Renal cortical epithelial cell (primary cell): ENCODE results near the gene GCK. TPM values are rescaled to one million over a fixed set of nuclear protein-coding genes. Genes with fewer than 3 reads are reported as not detected.
A peak's percentile ranks its signal among the peaks of the same experiment; 100 is the strongest.
"Not testable (repeated sequence)": the region's sequence is repeated elsewhere in the genome, so short reads cannot be mapped to it uniquely, and the experiment has no call there.

Experiments
- DNase-seq: peaks from one replicate; pipeline ENCODE4 v3.0.0-alpha.2; 2011; ENCODE audit warnings: low read depth
- total RNA-seq: library from RNA; depleted of rRNA; stranded (reverse); fragments of >200 nt; gene quantifications from 2 replicates; pipeline ENCODE4 v1.2.3, GENCODE V29; 2014

Gene GCK
- total RNA-seq, 1 donor from 2014 or later: 0.10 TPM

DNA sequence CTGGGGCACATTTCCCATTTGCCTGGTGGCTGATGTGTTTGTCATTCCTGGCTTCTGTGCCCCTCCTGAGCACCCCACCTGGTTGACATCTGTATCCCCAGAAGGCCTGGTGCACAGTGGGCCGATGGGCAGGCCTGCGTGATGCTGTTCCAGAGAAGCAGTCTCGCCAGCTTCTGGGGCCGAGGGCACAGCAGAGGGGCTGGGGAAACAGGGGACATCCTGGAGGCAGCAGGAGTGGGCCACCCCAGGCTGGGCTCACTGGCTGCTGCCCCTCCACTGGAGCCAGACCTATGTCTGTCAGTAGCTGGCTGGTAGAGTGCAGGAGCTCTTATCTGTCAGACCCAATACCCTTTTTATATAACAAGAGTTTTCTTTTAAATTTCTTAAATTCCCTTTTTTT is 47.2 kb downstream of the GCK start:
- DNase-seq: no peak

DNA sequence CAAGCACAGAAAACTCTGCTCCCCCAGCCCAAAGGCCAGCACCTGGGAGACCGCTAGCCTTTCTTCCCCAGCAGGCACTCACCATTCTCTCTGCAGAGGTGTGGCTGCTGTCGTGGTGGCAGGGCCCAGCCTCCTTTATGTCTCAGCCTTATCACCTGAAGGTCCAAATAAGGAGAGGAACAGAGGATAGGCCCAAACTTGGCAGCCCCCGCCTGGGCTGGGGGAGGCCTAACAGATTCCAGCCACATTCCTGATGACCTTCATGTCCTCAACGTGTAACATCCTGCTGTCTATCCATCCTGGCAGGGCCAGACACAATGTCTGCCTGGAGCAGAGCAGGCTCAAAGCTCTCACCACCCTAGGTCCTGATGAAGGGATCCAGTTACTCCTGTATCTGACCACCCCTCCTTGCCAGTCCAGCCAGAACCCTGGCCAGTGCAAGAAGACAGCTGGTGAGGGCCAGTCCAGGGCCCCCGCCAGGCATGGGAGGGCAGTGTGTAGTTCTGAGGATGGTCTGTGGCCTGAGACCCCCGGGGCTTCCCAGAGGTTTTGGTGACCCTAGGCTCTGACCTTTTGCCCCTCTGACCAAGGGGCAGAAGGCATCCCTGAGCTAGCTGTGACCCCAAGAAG is 47.9 kb downstream of the GCK start, which contains the start of gene MYL7:
Gene MYL7 (minus strand): TSS at position 112 of the 630 bp plus-strand sequence. CDS start 27 bp downstream, at position 85.
- no peak for DNase-seq

DNA sequence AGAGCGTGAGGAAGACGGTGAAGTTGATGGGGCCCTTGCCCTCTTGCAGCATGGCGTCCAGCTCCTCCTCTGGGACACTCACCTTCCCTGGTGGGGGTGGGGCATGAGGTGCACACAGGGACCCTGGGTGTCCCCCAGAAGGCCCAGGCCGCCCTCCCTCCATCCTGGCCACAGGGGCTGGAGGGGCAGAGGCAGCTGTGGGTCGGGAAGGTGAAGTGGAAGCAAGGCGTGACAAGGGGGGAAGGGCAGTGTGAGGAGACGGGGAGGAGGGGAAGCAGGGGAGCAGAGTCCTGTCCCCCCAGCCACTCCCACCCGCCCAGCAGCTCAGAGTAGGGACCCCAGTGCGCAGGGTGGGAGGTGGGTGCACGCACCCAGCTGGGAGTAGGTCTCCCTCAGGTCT is 48.9 kb downstream of the GCK start:
- DNase-seq: no peak

DNA sequence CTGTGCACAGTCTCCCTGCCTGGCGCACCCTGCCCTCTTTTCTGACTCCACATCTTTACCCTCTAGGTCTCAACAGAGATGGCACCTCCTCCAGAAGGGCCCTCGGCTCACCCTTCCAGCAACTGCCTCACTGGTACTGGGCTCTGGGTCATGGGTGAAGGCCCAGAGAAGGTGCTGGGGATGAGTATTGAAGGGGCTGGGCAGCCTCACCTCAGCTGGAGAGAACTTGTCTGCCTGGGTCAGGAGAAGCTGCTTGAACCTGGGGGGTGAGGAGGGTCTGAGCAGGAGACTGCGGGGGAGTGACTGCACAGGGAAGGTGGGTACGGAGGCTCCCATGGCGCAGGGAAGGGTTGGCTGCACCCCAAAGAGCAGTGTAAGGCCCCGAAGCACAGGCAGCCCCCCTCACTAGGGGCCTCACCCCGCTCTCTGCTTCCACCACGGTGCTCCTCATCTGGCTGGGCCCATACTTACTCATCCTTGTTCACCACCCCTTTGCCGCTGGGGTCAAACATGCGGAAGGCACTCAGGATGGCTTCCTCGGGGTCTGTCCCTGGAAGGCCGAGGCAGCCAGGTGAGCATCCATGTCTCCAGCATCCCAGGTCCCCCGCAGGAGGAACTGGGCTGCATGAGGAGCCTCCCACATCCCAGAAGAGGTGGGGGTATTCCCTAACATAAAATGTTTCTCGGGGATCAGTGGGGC is 49.8 kb downstream of the GCK start:
- no peak for DNase-seq

DNA sequence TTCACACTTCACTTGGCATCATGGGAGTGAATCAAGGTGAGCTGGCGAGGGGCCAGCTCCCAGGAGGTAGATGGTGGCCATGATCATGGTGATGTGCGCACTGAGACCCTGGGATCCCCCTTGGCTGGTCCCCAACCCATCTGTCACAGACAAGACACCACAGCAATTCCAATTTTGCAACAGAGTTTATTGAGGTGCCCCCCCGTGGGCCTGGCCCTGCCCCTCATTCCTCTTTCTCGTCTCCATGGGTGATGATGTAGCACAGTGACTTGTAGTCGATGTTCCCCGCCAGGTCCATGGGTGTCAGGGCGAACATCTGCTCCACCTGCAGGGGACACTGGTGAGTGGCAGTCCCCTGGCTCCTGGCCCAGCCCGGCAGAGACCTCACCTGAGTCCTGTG is 50.5 kb downstream of the GCK start:
- no peak for DNase-seq

DNA sequence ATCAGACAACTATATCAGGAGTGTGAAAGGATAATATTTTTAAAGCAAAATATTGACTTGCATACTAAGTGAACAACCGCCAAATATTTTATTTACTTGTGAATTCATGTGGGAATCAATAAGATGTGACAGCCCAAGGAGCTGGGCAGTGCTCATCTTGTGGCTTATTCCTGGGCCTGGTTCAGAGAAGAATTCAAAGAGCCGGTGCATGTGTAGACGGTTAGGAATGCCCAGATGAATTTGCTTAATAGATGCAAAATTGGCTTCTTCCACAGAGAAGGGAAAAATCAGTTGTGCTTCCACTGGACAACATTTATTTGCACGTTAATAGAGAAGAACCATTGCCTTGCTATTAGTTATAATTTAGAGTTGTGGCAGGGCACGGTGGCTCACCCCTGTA is 52.5 kb downstream of the GCK start:
- DNase-seq: no peak

DNA sequence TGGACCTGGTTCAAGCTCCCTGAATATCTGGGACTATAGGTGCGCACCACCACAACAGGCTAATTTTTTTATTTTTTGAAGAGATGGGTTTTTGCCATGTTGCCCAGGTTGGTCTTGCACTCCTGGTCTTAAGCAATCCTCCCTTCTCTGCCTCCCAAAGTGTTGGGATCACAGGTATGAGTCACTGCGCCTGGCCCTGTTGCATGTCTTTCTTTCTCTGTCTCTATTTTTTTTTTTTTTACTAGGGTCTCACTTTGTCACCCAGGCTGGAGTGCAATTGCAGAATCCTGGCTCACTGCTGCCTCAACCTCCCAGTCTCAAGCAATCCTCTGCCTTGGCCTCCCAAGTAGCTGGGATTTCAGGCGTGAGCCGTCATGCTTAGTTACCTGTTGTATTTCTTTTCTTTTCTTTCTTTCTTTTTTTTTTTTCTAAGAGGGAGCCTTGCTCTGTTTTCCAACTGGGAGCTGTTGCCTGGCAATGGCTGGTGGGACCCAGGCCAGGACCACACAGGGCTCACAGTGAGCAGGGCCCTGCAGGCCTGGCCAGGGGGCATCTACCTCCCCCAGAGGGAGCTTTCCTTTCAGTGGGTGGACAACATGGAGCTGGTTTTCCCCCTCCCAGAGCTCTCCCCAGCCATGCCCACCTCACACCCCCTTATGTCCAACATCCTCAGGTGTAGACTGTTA is 54.2 kb downstream of the GCK start:
- no peak for DNase-seq

DNA sequence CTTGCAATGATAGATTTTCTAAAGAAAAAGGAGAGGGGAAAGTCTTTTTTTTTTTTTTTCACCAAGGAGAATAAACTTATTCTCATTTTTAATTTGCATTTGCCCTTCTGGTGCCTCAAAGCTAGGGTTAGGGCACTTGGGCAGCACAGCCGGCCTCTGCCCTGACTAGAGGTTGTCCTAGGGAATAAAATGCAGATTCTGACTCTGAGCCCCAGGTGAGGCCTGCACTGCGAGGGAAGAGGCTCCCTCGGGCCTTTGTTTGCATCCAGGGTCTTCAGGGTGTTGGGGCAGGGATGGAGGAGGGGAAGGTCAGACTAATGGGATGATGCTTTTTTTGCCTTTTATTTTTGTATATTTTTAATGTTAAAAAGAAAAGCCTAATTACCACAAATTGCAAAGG is 55.9 kb downstream of the GCK start:
- no peak for DNase-seq

DNA sequence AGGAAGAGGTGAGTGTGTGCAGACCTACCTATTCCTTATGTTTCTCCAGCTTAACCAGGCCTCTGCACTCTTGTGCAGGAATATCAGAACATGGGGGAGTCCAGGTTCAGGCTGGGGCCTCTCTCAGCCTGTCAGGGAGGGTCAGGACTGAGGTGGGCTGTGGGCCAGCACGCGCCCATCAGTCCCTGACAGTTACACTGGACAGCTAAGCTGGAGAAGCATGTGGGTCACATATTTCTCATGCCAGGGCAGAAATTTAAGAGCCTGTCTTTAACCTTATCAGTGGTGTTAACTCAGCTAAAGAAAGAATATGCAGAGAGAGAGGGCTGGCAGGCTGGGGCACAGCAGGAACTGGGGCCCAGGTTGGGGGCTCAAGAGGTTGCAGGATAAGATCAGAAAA is 57.2 kb downstream of the GCK start:
- DNase-seq: no peak

DNA sequence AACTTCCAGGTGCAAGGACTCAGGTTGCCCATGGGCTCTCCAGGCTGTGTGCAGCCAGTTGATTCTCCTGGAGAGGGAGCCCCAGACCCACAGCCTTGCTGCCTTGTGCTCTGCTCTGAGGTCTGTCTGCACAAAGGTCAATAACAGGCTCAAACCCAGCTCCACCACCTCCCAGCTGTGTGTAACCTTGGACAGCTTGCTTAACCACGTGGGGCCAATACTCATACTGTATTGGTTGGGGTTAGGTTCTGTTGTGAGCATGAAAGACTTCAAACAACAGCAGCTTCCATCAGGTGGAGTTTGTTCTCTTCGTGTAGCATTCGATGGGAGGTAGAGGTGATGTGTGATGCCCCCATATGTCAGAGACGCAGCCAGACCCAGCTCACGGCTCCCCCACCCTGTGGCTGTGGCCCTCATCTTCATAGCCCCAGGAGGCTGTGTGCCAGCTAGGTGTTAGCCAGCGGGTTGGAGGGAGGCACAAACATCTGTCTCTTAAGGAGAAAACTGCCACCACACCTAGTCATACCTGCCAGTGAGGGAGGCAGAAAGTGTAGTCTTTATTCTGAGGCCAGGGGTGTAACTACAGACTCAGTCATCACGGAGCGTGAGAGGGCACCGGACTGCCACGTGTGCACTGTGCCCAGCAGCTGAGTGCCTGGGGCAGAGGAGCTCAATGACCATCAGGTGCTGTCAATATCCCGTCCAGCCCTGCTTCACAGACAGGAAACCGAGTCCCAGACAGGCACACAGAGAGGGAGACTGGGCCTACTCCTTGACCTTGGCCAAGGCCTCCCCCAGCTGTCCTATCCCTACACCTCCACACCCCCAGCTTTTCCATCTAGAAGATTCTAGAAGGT is 57.8 kb downstream of the GCK start:
- DNase-seq: peak; percentile 17

DNA sequence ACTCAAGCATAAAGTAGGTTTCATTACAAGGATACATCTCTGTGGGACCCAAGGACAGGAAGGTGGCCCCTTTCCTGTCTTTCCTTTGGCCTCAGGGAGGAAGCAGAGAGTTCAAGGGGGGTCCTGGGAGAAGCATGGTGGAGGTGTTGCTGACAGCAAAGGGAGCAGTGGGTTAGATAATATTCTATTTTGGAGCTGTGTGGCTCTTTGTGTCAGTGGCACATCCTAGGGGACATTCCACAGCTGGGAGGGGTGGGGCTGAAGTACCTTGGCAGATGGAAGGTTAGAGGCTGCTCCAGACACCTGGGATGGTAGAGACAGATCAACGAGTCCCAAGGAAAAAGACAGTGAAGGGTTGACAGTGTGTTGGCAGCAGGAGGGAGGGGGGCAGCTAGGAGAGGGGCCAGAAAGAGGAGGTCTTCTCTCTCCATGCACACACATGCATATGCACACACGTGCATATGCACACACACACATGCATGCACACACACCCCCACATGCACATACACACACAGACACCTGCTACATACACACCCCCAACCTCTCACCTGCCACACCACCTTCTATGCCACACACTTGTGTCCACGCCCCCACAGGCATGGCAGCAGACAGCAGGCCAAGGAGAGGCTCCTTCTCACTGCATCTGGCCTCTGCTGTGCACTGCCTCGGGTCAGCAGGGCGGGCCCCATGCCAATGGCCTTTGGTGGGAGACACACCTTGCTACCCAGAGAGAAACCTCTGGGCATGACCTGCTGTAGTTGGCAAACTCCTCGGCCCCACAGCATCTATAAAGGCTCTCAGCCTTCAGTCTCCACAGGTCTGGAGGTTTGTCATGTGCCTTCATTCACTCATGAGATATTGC is 60.3 kb downstream of the GCK start:
- DNase-seq: no peak

DNA sequence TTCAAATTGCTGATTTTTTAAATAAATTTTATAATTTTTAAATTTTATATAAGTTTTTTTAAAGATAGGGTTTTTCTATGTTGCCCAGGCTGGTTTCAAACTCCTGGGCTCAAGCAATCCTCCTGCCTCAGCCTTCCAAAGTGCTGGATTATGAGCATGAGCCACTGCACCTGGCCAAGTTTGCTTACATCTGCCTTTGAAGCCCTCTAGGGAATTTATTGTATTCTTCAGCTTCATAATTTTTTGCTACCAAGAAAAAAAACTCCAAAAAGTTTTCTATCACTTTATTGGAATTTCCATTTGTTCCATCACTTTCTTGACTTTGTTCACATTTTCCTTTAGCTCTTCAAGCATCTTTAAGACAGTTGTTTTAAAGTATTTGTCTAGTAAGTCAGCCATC is 62.1 kb downstream of the GCK start:
- no peak for DNase-seq

DNA sequence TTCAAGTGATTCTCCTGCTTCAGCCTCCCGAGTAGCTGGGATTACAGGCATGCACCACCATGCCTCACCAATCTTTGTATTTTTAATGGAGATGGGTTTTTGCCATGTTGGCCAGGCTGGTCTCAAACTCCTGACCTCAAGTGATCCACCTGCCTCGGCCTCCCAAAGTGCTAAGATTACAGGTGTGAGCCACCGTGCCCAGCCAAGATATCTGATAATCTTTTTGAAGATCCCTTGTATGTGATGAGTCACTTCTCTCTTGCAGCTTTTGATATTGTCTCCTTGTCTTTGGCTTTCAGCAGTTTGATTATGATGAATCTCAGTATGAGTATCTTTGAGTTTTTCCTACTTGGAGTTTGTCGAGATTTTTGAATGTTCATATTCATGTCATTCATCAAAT is 62.7 kb downstream of the GCK start:
- not testable (repeated sequence) for DNase-seq

DNA sequence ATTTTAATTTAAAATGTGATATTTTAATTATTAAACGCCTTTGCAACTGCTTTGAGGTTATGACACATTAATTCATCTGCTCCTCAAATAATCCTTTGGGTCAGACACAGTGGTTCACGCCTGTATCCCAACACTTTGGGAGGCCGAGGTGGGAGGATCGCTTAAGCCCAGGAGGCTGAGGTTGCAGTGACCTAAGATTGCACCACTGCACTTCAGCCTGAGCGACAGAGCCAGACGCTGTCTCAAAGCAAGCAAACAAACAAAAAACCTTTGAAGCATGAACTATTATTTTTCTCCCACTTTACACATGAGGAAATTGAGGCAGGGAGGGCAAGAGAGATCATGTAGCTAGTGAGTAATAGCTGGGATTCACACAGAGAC is 64.4 kb downstream of the GCK start:
- DNase-seq: no peak

DNA sequence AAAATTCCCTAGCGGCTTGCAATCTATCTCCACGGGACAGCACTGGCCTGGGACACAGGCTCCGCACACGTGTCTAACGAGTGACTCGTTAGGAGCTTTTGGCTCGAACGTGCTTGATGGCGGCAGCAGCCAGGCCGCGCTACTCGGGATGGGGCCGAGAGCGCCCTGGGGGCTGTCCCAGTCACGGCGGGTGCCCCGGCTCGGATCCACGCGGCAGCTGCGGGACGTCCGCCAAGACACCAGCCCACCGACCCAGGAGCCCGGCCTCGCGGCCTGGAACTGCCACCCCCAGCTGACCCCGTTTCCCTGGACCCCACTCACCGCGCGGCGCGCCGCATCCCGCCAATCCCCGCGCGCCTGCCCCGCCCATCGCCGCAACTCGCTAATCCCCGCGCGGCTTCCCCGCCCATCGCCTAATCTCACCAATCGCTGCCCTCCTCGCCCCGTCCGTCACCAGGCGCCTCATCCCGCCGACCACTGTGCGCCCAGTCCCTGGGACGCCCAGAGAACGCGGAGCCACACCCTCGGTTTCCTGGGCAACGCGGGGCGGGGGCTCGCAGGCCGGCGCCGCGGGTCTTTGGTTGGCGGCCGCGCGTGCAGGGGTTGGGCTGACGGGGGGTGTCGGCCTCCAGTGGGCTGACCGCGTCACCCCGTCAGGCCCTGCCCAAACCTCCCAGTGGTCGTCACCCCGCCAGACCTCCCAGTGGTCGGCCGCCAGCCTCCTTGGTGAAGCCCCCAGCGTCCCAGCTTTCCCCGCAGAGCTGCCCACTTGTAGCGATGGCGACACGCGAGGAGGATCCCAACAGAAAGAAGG is 65.8 kb downstream of the GCK start, which contains the start of gene POLD2:
Gene POLD2 (minus strand): TSS at position 359 of the 814 bp plus-strand sequence. CDS start 1,495 bp downstream, outside the sequence.
- DNase-seq: peak; percentile 83

DNA sequence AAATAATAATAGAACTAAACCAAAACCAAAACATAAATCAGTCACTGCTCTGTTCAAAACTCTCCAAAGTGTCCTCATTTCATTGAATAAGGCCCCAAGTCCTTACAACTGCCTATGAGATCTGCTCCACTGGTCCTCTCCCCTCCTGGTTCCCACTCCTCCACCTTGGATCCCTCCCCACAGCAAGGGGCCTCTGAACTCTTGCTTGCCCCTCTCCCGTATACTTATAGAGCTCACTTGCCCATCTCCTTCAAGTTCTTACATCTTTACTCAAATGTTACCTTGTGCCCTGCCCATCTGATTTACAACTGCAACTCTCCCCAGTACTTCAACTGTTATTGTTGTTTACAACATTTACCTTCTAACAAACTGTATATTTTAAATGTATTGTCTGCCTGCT is 66.7 kb downstream of the GCK start:
- DNase-seq: no peak

DNA sequence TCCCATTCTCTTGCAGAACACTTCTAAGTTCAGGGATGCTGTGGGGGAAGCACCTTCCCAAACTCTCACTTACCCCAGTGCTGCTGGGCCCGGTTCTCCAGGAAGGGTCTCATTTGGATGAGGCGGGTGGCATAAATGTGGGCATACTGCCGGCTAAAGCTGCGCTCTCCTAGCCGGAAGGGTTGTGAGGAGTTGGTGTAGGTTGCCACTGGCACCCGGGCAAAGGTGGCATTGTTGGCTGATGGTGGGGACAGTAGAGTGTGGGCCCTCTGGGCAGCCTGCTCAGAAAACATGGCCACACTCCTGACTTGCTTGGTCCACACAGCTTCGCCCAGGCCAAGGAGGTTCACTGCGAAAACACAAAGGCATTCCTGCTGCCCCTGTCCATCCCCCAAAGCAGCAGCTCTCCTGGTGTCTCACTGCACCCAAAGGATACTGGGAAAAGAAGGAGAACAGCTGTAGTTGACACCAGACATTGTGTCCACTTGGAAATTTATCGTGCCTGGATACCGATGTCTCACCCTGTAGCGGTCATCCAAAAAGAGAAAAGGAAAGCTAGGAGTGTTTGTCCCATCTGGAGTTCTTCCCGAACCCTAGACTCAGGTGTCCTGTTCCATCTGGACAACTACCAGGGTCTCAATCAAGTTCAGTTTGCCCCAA is 67.3 kb downstream of the GCK start:
- no peak for DNase-seq

DNA sequence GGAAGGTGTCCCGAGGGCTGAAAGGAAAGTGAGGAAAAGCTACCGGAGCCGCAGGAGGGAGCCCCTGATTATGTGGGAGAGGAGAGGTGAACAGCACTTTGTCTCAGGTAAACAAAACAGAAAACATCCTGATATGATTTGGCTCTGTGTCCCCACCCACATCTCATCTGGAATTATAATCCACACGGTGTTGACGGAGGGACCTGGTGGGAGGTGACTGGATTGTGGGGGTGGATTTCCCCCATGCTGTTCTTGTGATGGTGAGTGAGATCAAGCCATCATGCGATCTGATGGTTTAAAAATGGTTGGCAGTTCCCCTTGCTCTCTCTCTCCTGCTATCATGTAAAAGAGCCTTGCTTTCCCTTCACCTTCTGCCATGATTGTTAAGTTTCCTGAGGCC is 68.8 kb downstream of the GCK start:
- no peak for DNase-seq

DNA sequence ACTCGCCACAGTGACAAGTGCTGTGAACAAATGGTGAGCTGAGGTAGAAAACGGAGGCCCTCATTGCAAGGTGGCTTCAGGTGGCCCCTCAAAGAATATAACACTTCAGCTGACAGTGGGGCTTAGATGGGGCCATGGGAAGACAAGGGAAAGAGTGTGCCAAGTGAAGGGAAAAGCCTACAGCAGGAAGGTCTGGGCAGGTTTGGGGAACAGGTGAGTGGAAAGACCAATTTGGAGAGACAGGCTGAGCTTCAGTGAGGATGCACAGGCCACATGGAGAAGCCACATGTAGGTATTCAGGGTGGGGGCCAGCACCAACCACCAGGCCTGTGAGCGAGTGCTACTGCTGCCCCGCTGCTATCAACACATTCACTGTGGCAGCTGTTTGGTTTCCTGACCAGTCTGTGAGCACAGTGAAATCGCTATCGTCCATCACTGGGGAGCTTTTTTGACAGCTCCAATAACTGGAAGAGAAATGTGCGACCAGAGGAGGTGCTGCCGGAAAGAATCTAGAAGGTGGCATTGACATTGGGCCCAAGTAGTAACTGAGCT is 69.3 kb downstream of the GCK start:
- no peak for DNase-seq
